Measurements from ENCODE around the gene SHC2. TPM values are rescaled to one million over a fixed set of nuclear protein-coding genes. Genes with fewer than 3 reads are reported as not detected.

The SHC2 gene
- total and polyA plus RNA-seq, 2 of the 8 experiments (the other 6 are each of a cell fraction or from before 2014, with no cell fraction given) = 4.4 to 7.3 TPM

DNA sequence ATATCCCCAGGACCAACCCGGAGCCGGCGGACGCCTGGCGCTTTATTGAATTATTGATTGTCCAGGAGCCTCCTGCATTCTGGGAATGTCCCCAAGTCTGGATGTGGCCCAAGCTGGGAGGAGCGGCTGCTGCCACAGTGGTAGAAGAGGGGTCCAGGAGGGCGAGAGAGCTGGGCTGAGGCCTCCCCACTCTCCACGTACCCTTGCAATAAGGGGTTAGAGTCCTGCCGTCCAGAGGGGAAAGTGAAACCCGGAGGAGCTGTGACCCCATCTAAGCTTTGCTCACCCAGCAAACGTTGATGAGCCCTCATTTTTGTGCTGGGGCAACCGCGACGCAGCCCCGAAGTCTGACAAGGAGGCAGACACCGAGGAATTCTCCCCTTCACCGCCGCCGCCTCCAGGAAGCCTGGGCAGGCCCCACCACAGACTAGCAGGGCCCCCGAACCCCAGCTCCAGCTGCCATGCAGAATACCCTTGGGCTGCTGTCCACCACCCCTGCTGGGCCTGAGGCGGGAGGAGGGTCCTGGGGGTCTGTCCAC, 50.5 kb downstream of the SHC2 start (continued):
- TF ChIP-seq USF2 (IDR thresholded peaks at IDR 0.05; ENCODE audit: low read length) = no peak
- TF ChIP-seq KDM1A (IDR thresholded peaks at IDR 0.05; ENCODE audit: borderline replicate concordance, low read length) = no peak

Measured in H1 (cell line).